ENCODE data around the gene DNAH14.

GRCh38 chr1:225435487-225435886 is 506.0 kb downstream of the DNAH14 start:
- TF ChIP-seq POLR2AphosphoS5 (IDR thresholded peaks at IDR 0.05; ENCODE audit: low read depth, low read length) (no peak), CTCF (IDR thresholded peaks at IDR 0.05) (no peak)

All from Panc1 (cell line).